GM12878 (cell line): Measurements from ENCODE around the gene FBLN7. TPM values are rescaled to one million over a fixed set of nuclear protein-coding genes. Genes with fewer than 3 reads are reported as not detected.

ENCODE experiments used
- ATAC-seq: fragments of 200-7000 bp; cut with Tn5 transposase; 3 replicates; pipeline ENCODE4 v1.9.1; 2020; ENCODE audit warnings: mild to moderate bottlenecking, moderate library complexity
- Bru-seq: library from RNA; stranded (reverse); fragments of 400-500 nt; gene quantifications from one replicate; lab custom pipeline; 2021; lab: Mats Ljungman, UMichigan
- BruChase-seq, 2 experiments: library from RNA; stranded (reverse); fragments of 400-500 nt; gene quantifications; one replicate each; lab custom pipeline; 2021; lab: Mats Ljungman, UMichigan
- BruUV-seq: library from RNA; stranded (reverse); fragments of 400-500 nt; replicated peaks from 2 replicates; lab custom pipeline; 2021; lab: Mats Ljungman, UMichigan
- CTCF ChIA-PET: fragments of 300-600 bp; sonication (Branson Sonifier 250); formaldehyde crosslinking; extraction: SDS; loops from one replicate; lab custom pipeline; 2021; ENCODE audit warnings: inconsistent platforms; lab: Yijun Ruan, JAX
- POLR2A ChIA-PET: fragments of 350-600 bp; formaldehyde crosslinking; extraction: SDS; loops from one replicate; lab custom pipeline; 2021; ENCODE audit warnings: inconsistent platforms; lab: Charles Lee
- RAD21 ChIA-PET: fragments of 300-600 bp; sonication (Branson Sonifier 250); formaldehyde crosslinking; loops from one replicate; lab custom pipeline; 2023; ENCODE audit warnings: antibody characterized with exemption; ENCODE audit not compliant: unreplicated experiment; lab: Charles Lee
- SMC1A ChIA-PET: fragments of 300-600 bp; sonication (Branson Sonifier 250); formaldehyde crosslinking; loops from one replicate; lab custom pipeline; 2023; ENCODE audit not compliant: unreplicated experiment, uncharacterized antibody; lab: Charles Lee
- DNase-seq: peaks from one replicate; pipeline ENCODE4 v3.0.0-alpha.2; 2011; ENCODE audit warnings: low read depth, low spot score
- FAIRE-seq: peaks from 3 replicates; lab custom pipeline; 2011; peaks lifted over from hg19 to GRCh38; lab: Jason Lieb, UNC
- H2AFZ ChIP-seq: 2 replicates; pipeline ENCODE4 v1.6.0; 2011; ENCODE audit warnings: low read depth, low read length, control low read depth; ENCODE audit not compliant: control insufficient read depth
- H3K27ac ChIP-seq: 2 replicates; pipeline ENCODE4 v1.5.1; 2011; ENCODE audit warnings: control low read depth; ENCODE audit not compliant: control insufficient read depth, insufficient read depth
- H3K27me3 ChIP-seq, 2 experiments: replicated peaks in 1 of 2; 2 replicates each; pipeline versions ENCODE4 v1.6.0 to v1.6.1; 2011; ENCODE audit warnings: low read length in 1 of 2; ENCODE audit not compliant: control insufficient read depth in 2 of 2, insufficient read depth in 2 of 2
- H3K36me3 ChIP-seq, 2 experiments: 2 replicates each; pipeline ENCODE4 v1.5.1; 2011; ENCODE audit warnings: low read length in 1 of 2; ENCODE audit not compliant: control insufficient read depth in 2 of 2, insufficient read depth in 2 of 2
- H3K4me1 ChIP-seq: 2 replicates; pipeline ENCODE4 v1.6.1; 2011; ENCODE audit warnings: mild to moderate bottlenecking, low read length, moderate library complexity, mixed read lengths; ENCODE audit not compliant: control insufficient read depth, insufficient read depth
- H3K4me2 ChIP-seq: 2 replicates; pipeline ENCODE4 v1.6.0; 2011; ENCODE audit warnings: control low read depth; ENCODE audit not compliant: control insufficient read depth, insufficient read depth
- H3K4me3 ChIP-seq: fragments of 200-600 bp; sonication (generic); 2 replicates; pipeline ENCODE4 v1.5.1; 2016
- H3K79me2 ChIP-seq: 2 replicates; pipeline ENCODE4 v1.6.0; 2011; ENCODE audit warnings: low read length; ENCODE audit not compliant: control insufficient read depth, insufficient read depth
- H3K9ac ChIP-seq: 2 replicates; pipeline ENCODE4 v1.8.0; 2011; ENCODE audit warnings: low read length, control low read depth, mixed read lengths; ENCODE audit not compliant: control insufficient read depth, insufficient read depth
- H3K9me3 ChIP-seq: replicated peaks from 3 replicates; pipeline ENCODE4 v1.5.1; 2011; ENCODE audit warnings: mild to moderate bottlenecking, low read length; ENCODE audit not compliant: control insufficient read depth, insufficient read depth
- H4K20me1 ChIP-seq: 2 replicates; pipeline ENCODE4 v1.6.0; 2011; ENCODE audit not compliant: control insufficient read depth, insufficient read depth
- EGR1 ChIP-seq, 2 experiments: IDR thresholded peaks; 1 replicate in 1 of 2; 2 replicates in 1 of 2; pipeline ENCODE4 v1.6.1; 2011 to 2012; ENCODE audit warnings: low read depth in 2 of 2, low read length in 2 of 2, borderline replicate concordance in 1 of 2, mild to moderate bottlenecking in 1 of 2, moderate library complexity in 1 of 2
- KLF5 ChIP-seq: fragments of 450-650 bp; IDR thresholded peaks from 2 replicates; pipeline ENCODE4 v1.6.1; 2014; ENCODE audit warnings: mild to moderate bottlenecking; ENCODE audit not compliant: partially characterized antibody
- PML ChIP-seq: IDR thresholded peaks from 2 replicates; pipeline ENCODE4 v1.6.1; 2012; ENCODE audit warnings: low read length, inconsistent platforms
- RBBP5 ChIP-seq: fragments of 200-600 bp; sonication (generic); conservative IDR thresholded peaks from 2 replicates; pipeline ENCODE4 v1.6.1; 2016
- ZZZ3 ChIP-seq: IDR thresholded peaks from 2 replicates; pipeline ENCODE4 v1.6.1; 2011; ENCODE audit warnings: low read depth; ENCODE audit not compliant: control insufficient read depth, insufficient read length
- WGBS: methylation state at CpG from one replicate; pipeline ENCODE4 v1.1.6; 2016; ENCODE audit warnings: low lambda C conversion rate; ENCODE audit not compliant: insufficient replicate concordance, insufficient coverage; ENCODE audit errors: missing lambda C conversion rate; 5-methylcytosine and 5-hydroxymethylcytosine counted together
- in situ Hi-C: fragments of 300-500 bp; cut with MboI; formaldehyde crosslinking; loops from 9 replicates; pipeline ENCODE4 v1.14.3; 2018; ENCODE audit warnings: mixed read lengths
- intact Hi-C: fragments of 100-400 bp; cut with micrococcal nuclease; formaldehyde crosslinking; loops from one replicate; pipeline ENCODE4 v1.14.2; 2022; ENCODE audit not compliant: unreplicated experiment
- long read RNA-seq, 2 experiments: library from polyadenylated mRNA; unstranded; transcript quantifications; one replicate each; pipeline ENCODE4 v2.0.0, GENCODE V29; 2019 to 2020
- polyA minus RNA-seq, 3 experiments: library from RNA; depleted of rRNA, polyadenylated mRNA; stranded (reverse); fragments of >200 nt; gene quantifications; 2 replicates each; pipeline ENCODE4 v1.2.3, GENCODE V29; 2011
- polyA plus RNA-seq, 11 experiments: library from polyadenylated mRNA; depleted of rRNA in 4 of 11; unstranded in 6 of 11; stranded (reverse) in 5 of 11; fragments of >200 nt; fragmentation: Nextera tagmentation in 4 of 11; fragmentation: Illumina TruSeq in 1 of 11; extraction: Ambion mirVana in 4 of 11; extraction: Trizol in 1 of 11; gene quantifications; 1 replicate in 1 of 11; 2 replicates in 10 of 11; pipeline versions ENCODE4 v1.2.1 to v1.2.3, GENCODE V29; 2011 to 2016; ENCODE audit warnings: inconsistent platforms in 2 of 11, missing spikeins in 2 of 11, low read depth in 1 of 11
- total RNA-seq, 4 experiments: library from RNA; depleted of rRNA in 3 of 4; stranded (reverse); fragments of >200 nt in 3 of 4; fragmentation: Illumina TruSeq in 1 of 4; extraction: Trizol in 1 of 4; gene quantifications; 2 replicates each; pipeline versions ENCODE4 v1.2.1 to v1.2.3, GENCODE V29; 2013 to 2021

The FBLN7 gene
- total RNA-seq (2013; cell fraction: nucleolus; rRNA removed): 0.25 and 0.47 TPM in 2 replicates
- total RNA-seq (2014; rRNA removed) (0.05 TPM in 1 of 2 replicates, not detected in the other), total RNA-seq (2014; rRNA removed; fragmentation: Illumina TruSeq; extraction: Trizol) (not detected in 2 replicates), total RNA-seq (2021) (0.10 TPM in 1 of 2 replicates, not detected in the other), polyA plus RNA-seq (2011; rRNA removed) (0.01 TPM in 1 of 2 replicates, not detected in the other), polyA plus RNA-seq (2014; fragmentation: Illumina TruSeq; extraction: Trizol) (0.01 TPM in 1 of 2 replicates, not detected in the other), polyA plus RNA-seq (2014; fragmentation: Nextera tagmentation; extraction: Ambion mirVana) (not detected), polyA plus RNA-seq (2014; rRNA removed) (0.11 TPM in 1 of 2 replicates, not detected in the other), polyA plus RNA-seq (2016; fragmentation: Nextera tagmentation; extraction: Ambion mirVana) (not detected), polyA minus RNA-seq (2011; rRNA and poly(A)+ RNA removed) (0.05 TPM in 1 of 2 replicates, not detected in the other), Bru-seq, nascent RNA (percentile 22 among the genes with signal in this experiment), BruChase-seq, experiment 1, labeled RNA remaining after a 6-hour chase (percentile 35 among the genes with signal in this experiment), BruChase-seq, experiment 2, labeled RNA remaining after a 2-hour chase (percentile 40 among the genes with signal in this experiment)
- not detected for polyA plus RNA-seq (2011; ENCODE audit: low read depth)
- polyA plus RNA-seq (2011; cell fraction: cytosol; rRNA removed): not detected in 2 replicates
- 0.06 and 0.19 TPM in 2 replicates for polyA plus RNA-seq (2011; cell fraction: nucleus; rRNA removed)
- not detected in 2 replicates for polyA plus RNA-seq (2012)
- polyA minus RNA-seq (2011; cell fraction: cytosol; rRNA and poly(A)+ RNA removed): not detected in 2 replicates
- polyA minus RNA-seq (2011; cell fraction: nucleus; rRNA and poly(A)+ RNA removed): 0.10 and 0.12 TPM in 2 replicates
- long read RNA-seq, experiment 1: 0 reads
- long read RNA-seq, experiment 2: 0 reads

GRCh38 chr2:112138159-112139032 lies at the start of gene FBLN7:
Gene FBLN7, plus strand, starts transcription at chr2:112138385. Its CDS starts 271 bp downstream, at chr2:112138656.
- intact Hi-C loops (no loop called here), in situ Hi-C loops (no loop called here)
- no peak for FAIRE-seq
- no peaks in the 10 kb centered on the region for H3K36me3 ChIP-seq
- ChIA-PET SMC1A (interaction anchor here (0.6 to 1.0 kb wide), 2 partner anchors 16 to 107 kb away, joined by 3 read pairs; no protein-coding TSS in a partner anchor), CTCF (no interaction called here), RAD21 (interaction anchor here (1.5 kb wide), 1 partner anchor 75 kb away, joined by 3 read pairs; no protein-coding TSS in a partner anchor), POLR2A (no interaction called here)
- TF ChIP-seq EGR1 (IDR thresholded peaks at IDR 0.05; ENCODE audit: borderline replicate concordance in 1 of 2, low read depth in 2 of 2, low read length in 2 of 2) (no peak), ZZZ3 (no peak), PML (no peak), RBBP5 (no peak), KLF5 (no peak)
- H3K27me3 ChIP-seq: peaks cover 1 to 8% of the 10 kb centered on the region in 2 experiments; a peak in 2 of 4 replicates
- 12% methylated on average over 27 of the region's 84 CpGs for WGBS
- no peaks in the 10 kb centered on the region for H3K9me3 ChIP-seq
- no TSS peak for BruUV-seq
- no peak within 1 kb of the TSS for H3K9ac ChIP-seq
- no peak for DNase-seq
- no peak; the same call in 1 of the 3 replicates for ATAC-seq
- peak within 1 kb of the TSS; percentile 33; the same call in 1 of the 2 replicates for H3K4me2 ChIP-seq
- H3K79me2 ChIP-seq: no peaks in the 10 kb centered on the region
- H3K4me3 ChIP-seq: no peak within 1 kb of the TSS
- H4K20me1 ChIP-seq: no peaks in the 10 kb centered on the region
- no peak within 1 kb of the TSS for H3K27ac ChIP-seq
- H2AFZ ChIP-seq: peak within 1 kb of the TSS; percentile 3
- H3K4me1 ChIP-seq: no peaks in the 10 kb centered on the region
